RWPE2 (cell line): ENCODE data around the gene RASGRF2.

Experiments used
- ATAC-seq: fragments of 200-7000 bp; cut with Tn5 transposase; 3 replicates; pipeline ENCODE4 v1.9.1; 2021; ENCODE audit warnings: low read depth
- DNase-seq: peaks from one replicate; pipeline ENCODE4 v3.0.0-alpha.2; 2020; ENCODE audit warnings: low spot score
- H3K27ac ChIP-seq: fragments of 450-650 bp; 2 replicates; pipeline ENCODE4 v1.5.1; 2017; ENCODE audit warnings: mild to moderate bottlenecking; ENCODE audit not compliant: poor library complexity, severe bottlenecking
- H3K27me3 ChIP-seq: fragments of 250-450 bp; sonication (Bioruptor Pico); 2 replicates; pipeline ENCODE4 v1.5.1; 2021; ENCODE audit warnings: mild to moderate bottlenecking, moderate library complexity; ENCODE audit not compliant: insufficient read depth, poor library complexity, severe bottlenecking
- H3K36me3 ChIP-seq: fragments of 250-450 bp; sonication (Bioruptor Pico); 2 replicates; pipeline ENCODE4 v1.5.1; 2020; ENCODE audit warnings: low read depth, mild to moderate bottlenecking, moderate library complexity
- H3K4me1 ChIP-seq: fragments of 250-450 bp; sonication (Bioruptor Pico); 2 replicates; pipeline ENCODE4 v1.5.1; 2021; ENCODE audit warnings: mild to moderate bottlenecking, moderate library complexity; ENCODE audit not compliant: insufficient read depth, poor library complexity, severe bottlenecking
- H3K4me3 ChIP-seq: fragments of 250-450 bp; sonication (Bioruptor Pico); 2 replicates; pipeline ENCODE4 v1.5.1; 2021; ENCODE audit warnings: mild to moderate bottlenecking, moderate library complexity; ENCODE audit not compliant: severe bottlenecking
- H3K9me3 ChIP-seq: fragments of 250-450 bp; sonication (Bioruptor Pico); 2 replicates; pipeline ENCODE4 v1.5.1; 2021; ENCODE audit warnings: mild to moderate bottlenecking, moderate library complexity; ENCODE audit not compliant: severe bottlenecking
- CTCF ChIP-seq: fragments of 450-650 bp; IDR thresholded peaks from one replicate; pipeline ENCODE4 v1.5.1; 2017; ENCODE audit warnings: mild to moderate bottlenecking, moderate library complexity; ENCODE audit not compliant: poor library complexity, severe bottlenecking

Gene RASGRF2

GRCh38 chr5:81212211-81212751 is 252.1 kb downstream of the RASGRF2 start:
- ATAC-seq, result no peak
- no peak for TF ChIP-seq CTCF

DNA sequence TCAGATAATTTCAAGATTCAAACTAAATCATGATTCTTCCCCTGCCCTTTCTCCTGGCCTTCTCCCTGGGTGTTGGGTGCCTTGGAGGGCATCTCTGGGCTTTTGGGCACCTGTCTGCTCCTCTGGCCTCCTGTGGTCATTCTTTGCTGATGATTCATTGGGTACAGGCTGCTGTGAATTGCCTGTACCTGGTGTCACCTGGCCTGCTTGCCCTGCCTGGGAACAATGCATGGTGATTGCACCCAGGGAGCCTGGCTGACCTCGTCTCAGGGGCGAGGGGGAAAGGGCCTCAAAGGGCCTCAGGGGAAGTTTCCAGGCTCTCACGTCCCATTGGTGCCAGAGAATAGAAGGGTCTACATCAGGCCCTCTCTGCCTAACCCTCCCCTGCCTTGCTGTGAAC is 252.9 kb downstream of the RASGRF2 start:
- no peak overlapping the region for H3K27ac ChIP-seq
- H3K27me3 ChIP-seq, result no peaks in the 10 kb centered on the region

More at GRCh38 chr5:81212211-81212751, 252.1 kb downstream of the RASGRF2 start:
- DNase-seq, result no peak
- Histone ChIP-seq H3K36me3 (no peaks in the 10 kb centered on the region), H3K4me3 (no peak overlapping the region), H3K27ac (no peak overlapping the region), H3K27me3 (no peaks in the 10 kb centered on the region), H3K9me3 (no peaks in the 10 kb centered on the region), H3K4me1 (no peaks in the 10 kb centered on the region)

GRCh38 chr5:81214848-81215247 is 254.7 kb downstream of the RASGRF2 start:
- H3K27ac ChIP-seq, result no peak overlapping the region
- H3K27me3 ChIP-seq, result no peaks in the 10 kb centered on the region
- ATAC-seq (no peak), DNase-seq (no peak)
- TF ChIP-seq CTCF, result no peak
- no peaks in the 10 kb centered on the region for H3K4me1 ChIP-seq
- H3K36me3 ChIP-seq, result no peaks in the 10 kb centered on the region
- no peak overlapping the region for H3K4me3 ChIP-seq
- no peaks in the 10 kb centered on the region for H3K9me3 ChIP-seq

More for the DNA sequence above, 252.9 kb downstream of the RASGRF2 start:
- H3K36me3 ChIP-seq, result no peaks in the 10 kb centered on the region
- DNase-seq (no peak), ATAC-seq (peak; percentile 28; the same call in 1 of the 3 replicates)
- no peaks in the 10 kb centered on the region for H3K9me3 ChIP-seq
- H3K4me1 ChIP-seq, result no peaks in the 10 kb centered on the region
- TF ChIP-seq CTCF, result no peak
- no peak overlapping the region for H3K4me3 ChIP-seq

DNA sequence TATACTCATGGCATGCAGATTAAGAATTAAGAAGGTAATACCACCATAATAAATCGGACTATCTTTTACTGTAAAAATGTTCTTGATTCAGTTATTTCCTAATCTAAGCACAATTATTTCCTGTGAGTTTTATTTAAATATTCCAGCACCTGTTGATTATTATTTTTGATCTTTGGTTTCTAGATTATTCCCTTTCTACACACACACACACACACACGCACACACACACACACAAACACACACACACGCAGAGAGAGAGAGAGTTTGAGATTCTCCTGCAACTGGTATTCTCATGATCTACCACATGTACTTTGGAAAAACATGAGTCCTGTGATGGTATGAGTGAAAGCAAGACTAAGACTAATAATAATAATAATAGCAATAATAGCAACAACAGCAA is 256.0 kb downstream of the RASGRF2 start:
- no peaks in the 10 kb centered on the region for H3K36me3 ChIP-seq
- no peaks in the 10 kb centered on the region for H3K27me3 ChIP-seq
- DNase-seq, result no peak
- no peaks in the 10 kb centered on the region for H3K9me3 ChIP-seq
- no peak for ATAC-seq
- no peak for TF ChIP-seq CTCF
- H3K27ac ChIP-seq, result no peak overlapping the region
- H3K4me3 ChIP-seq, result no peak overlapping the region
- no peaks in the 10 kb centered on the region for H3K4me1 ChIP-seq

DNA sequence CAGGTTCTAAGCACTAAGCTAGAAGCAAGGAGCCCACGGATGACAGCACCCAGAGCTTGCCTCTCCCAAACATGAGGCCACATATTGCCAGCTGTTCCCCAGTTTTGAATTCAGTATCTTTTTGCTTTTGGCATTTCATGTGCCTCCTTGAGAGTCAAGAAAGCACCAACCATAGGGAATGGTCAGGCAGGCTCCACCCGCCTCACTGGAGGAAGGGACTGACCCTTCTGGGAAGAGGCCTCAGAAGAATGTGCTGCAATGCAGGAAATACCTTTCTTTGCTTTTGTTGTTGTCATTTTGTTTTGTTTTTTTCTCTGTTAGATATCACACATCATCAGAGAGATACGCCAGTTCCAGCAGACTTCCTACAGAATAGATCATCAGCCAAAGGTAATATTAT is 259.2 kb downstream of the RASGRF2 start:
- H3K27me3 ChIP-seq, result no peaks in the 10 kb centered on the region
- no peaks in the 10 kb centered on the region for H3K9me3 ChIP-seq
- H3K4me3 ChIP-seq, result no peak overlapping the region
- H3K36me3 ChIP-seq, result no peaks in the 10 kb centered on the region
- H3K27ac ChIP-seq, result no peak overlapping the region
- TF ChIP-seq CTCF, result no peak
- H3K4me1 ChIP-seq, result no peaks in the 10 kb centered on the region
- DNase-seq (no peak), ATAC-seq (no peak)
